HepG2 (cell line): Measurements from ENCODE around the gene COL2A1. TPM values are rescaled to one million over a fixed set of nuclear protein-coding genes. Genes with fewer than 3 reads are reported as not detected.

ENCODE experiments used
- ATAC-seq: fragments of 200-7000 bp; cut with Tn5 transposase; 3 replicates; pipeline ENCODE4 v1.9.1; 2020; ENCODE audit warnings: mild to moderate bottlenecking, moderate library complexity
- BruUV-seq: library from RNA; stranded (reverse); fragments of 400-500 nt; replicated peaks from 2 replicates; lab custom pipeline; 2021; lab: Mats Ljungman, UMichigan
- CTCF ChIA-PET: fragments of 300-600 bp; formaldehyde crosslinking; extraction: SDS; loops from one replicate; lab custom pipeline; 2021; ENCODE audit warnings: low total read pairs, inconsistent platforms, low intra/inter-chr PET ratio; lab: Yijun Ruan, JAX
- POLR2A ChIA-PET: fragments of 350-600 bp; sonication (Branson Sonifier 250); formaldehyde crosslinking; loops from one replicate; lab custom pipeline; 2020; ENCODE audit warnings: antibody characterized with exemption, inconsistent platforms; lab: Yijun Ruan, JAX
- DNase-seq: peaks from one replicate; pipeline ENCODE4 v3.0.0-alpha.2; 2015; ENCODE audit warnings: low spot score
- FAIRE-seq: peaks from 3 replicates; lab custom pipeline; 2011; peaks lifted over from hg19 to GRCh38; lab: Jason Lieb, UNC
- H2AFZ ChIP-seq: one replicate; pipeline ENCODE4 v1.6.1; 2011; ENCODE audit warnings: low read length, inconsistent platforms
- H3K27ac ChIP-seq: fragments of 300-600 bp; 3 replicates; pipeline ENCODE4 v1.8.0; 2011; ENCODE audit warnings: mixed run types, mild to moderate bottlenecking, mixed read lengths, low read length, inconsistent platforms; ENCODE audit not compliant: insufficient read depth; ENCODE audit errors: extremely low read length
- H3K27me3 ChIP-seq, 2 experiments: fragments of 200-600 bp in 1 of 2; 2 replicates in 1 of 2; 3 replicates in 1 of 2; pipeline versions ENCODE4 v1.6.0 to v1.8.0; 2011; ENCODE audit warnings: low read length in 2 of 2, mild to moderate bottlenecking in 2 of 2, moderate library complexity in 2 of 2, inconsistent platforms in 1 of 2; ENCODE audit not compliant: insufficient read depth in 2 of 2, control insufficient read depth in 1 of 2
- H3K36me3 ChIP-seq, 2 experiments: fragments of 200-600 bp in 1 of 2; replicated peaks in 1 of 2; 2 replicates in 1 of 2; 3 replicates in 1 of 2; pipeline versions ENCODE4 v1.5.1 to v1.8.0; 2011; ENCODE audit warnings: low read length in 2 of 2, inconsistent platforms in 1 of 2; ENCODE audit not compliant: insufficient read depth in 2 of 2, control insufficient read depth in 1 of 2
- H3K4me1 ChIP-seq: 2 replicates; pipeline ENCODE4 v1.5.1; 2012; ENCODE audit warnings: low read length, inconsistent platforms; ENCODE audit not compliant: insufficient read depth
- H3K4me2 ChIP-seq: 2 replicates; pipeline ENCODE4 v1.6.0; 2011; ENCODE audit warnings: low read depth, low read length, inconsistent platforms
- H3K4me3 ChIP-seq, 3 experiments: fragments of 200-600 bp in 1 of 3; sonication (generic), shearing (Covaris generic) in 1 of 3; replicated peaks in 1 of 3; 2 replicates each; pipeline ENCODE4 v1.5.1; 2011 to 2016; ENCODE audit warnings: low read length in 3 of 3, inconsistent platforms in 2 of 3, low read depth in 2 of 3, mild to moderate bottlenecking in 2 of 3, control low read depth in 1 of 3, mixed read lengths in 1 of 3; ENCODE audit not compliant: insufficient read depth in 1 of 3
- H3K79me2 ChIP-seq: one replicate; pipeline ENCODE4 v1.6.1; 2011; ENCODE audit warnings: low read length, inconsistent platforms; ENCODE audit not compliant: insufficient read depth
- H3K9ac ChIP-seq: 2 replicates; pipeline ENCODE4 v1.6.0; 2011; ENCODE audit warnings: mild to moderate bottlenecking, low read depth, low read length, inconsistent platforms; ENCODE audit not compliant: insufficient read depth
- H3K9me3 ChIP-seq: 2 replicates; pipeline ENCODE4 v1.5.1; 2012; ENCODE audit warnings: mild to moderate bottlenecking, low read length
- H4K20me1 ChIP-seq: 2 replicates; pipeline ENCODE4 v1.6.0; 2011; ENCODE audit warnings: inconsistent platforms, mild to moderate bottlenecking, low read length, moderate library complexity; ENCODE audit not compliant: insufficient read depth
- DRAP1 ChIP-seq: IDR thresholded peaks from 2 replicates; pipeline ENCODE4 v1.6.1; 2016; ENCODE audit warnings: missing genetic modification reagents, missing compliant biosample characterization
- ELK4 ChIP-seq: sonication (generic); formaldehyde crosslinking; IDR thresholded peaks from 2 replicates; pipeline ENCODE4 v1.9.0; 2021; ENCODE audit warnings: missing genetic modification reagents, borderline replicate concordance
- IRF2 ChIP-seq: IDR thresholded peaks from 2 replicates; pipeline ENCODE4 v1.6.1; 2018; ENCODE audit warnings: missing genetic modification reagents, missing compliant biosample characterization
- ZMYM3 ChIP-seq: sonication (generic); formaldehyde crosslinking; IDR thresholded peaks from 2 replicates; pipeline ENCODE4 v1.5.1; 2020; ENCODE audit warnings: mild to moderate bottlenecking, missing genetic modification reagents
- ZNF20 ChIP-seq: sonication (generic); formaldehyde crosslinking; IDR thresholded peaks from 2 replicates; pipeline ENCODE4 v1.4.0; 2020; ENCODE audit warnings: mild to moderate bottlenecking, moderate library complexity, missing genetic modification reagents
- ZNF383 ChIP-seq: sonication (generic); formaldehyde crosslinking; IDR thresholded peaks from 2 replicates; pipeline ENCODE4 v1.4.0; 2020; ENCODE audit warnings: missing genetic modification reagents, mild to moderate bottlenecking, borderline replicate concordance
- ZNF552 ChIP-seq: sonication (generic); formaldehyde crosslinking; IDR thresholded peaks from 2 replicates; pipeline ENCODE4 v1.9.0; 2022; ENCODE audit warnings: missing genetic modification reagents, mild to moderate bottlenecking, borderline replicate concordance
- WGBS: methylation state at CpG from one replicate; pipeline ENCODE4 v1.1.6; 2017; ENCODE audit warnings: low lambda C conversion rate; 5-methylcytosine and 5-hydroxymethylcytosine counted together
- in situ Hi-C: cut with HindIII; loops from 2 replicates; pipeline ENCODE4 v1.10.0; 2017; ENCODE audit warnings: low pct_unique_long_range_greater_than_20kb; ENCODE audit not compliant: extremely low pct_ligation_motif_present
- intact Hi-C: fragments of 100-400 bp; cut with micrococcal nuclease; formaldehyde crosslinking; loops from one replicate; pipeline ENCODE4 v1.10.0; 2022; ENCODE audit not compliant: unreplicated experiment
- polyA plus RNA-seq, 8 experiments: library from polyadenylated mRNA; depleted of rRNA in 3 of 8; stranded (reverse) in 7 of 8; unstranded in 1 of 8; fragments of >200 nt; fragmentation: Illumina TruSeq in 4 of 8; extraction: Trizol in 4 of 8; gene quantifications; 2 replicates each; pipeline versions ENCODE4 v1.2.1 to v1.2.3, GENCODE V29; 2011 to 2016; ENCODE audit warnings: low read depth in 4 of 8, missing spikeins in 1 of 8, mixed read lengths in 1 of 8; ENCODE audit not compliant: insufficient read depth in 1 of 8
- total RNA-seq, 5 experiments: library from RNA; depleted of rRNA; stranded (reverse); fragments of >200 nt; fragmentation: Illumina TruSeq; extraction: Trizol; gene quantifications; 2 replicates each; pipeline ENCODE4 v1.2.3, GENCODE V29; 2016; ENCODE audit warnings: low read depth in 1 of 5
- TF ChIP-seq, protein P1 (sequence below): sonication (generic); formaldehyde crosslinking; IDR thresholded peaks from 2 replicates; pipeline ENCODE4 v1.5.0; 2020; ENCODE audit warnings: mild to moderate bottlenecking, missing genetic modification reagents
- TF ChIP-seq, protein P2 (sequence below): IDR thresholded peaks from 2 replicates; pipeline ENCODE4 v1.4.0; 2020; ENCODE audit warnings: mild to moderate bottlenecking, missing genetic modification reagents
- TF ChIP-seq, protein P3 (sequence below): fragments of 450-650 bp; IDR thresholded peaks from 2 replicates; pipeline ENCODE4 v1.6.1; 2017

The COL2A1 gene
- total and polyA plus RNA-seq, 2 of the 13 experiments (the other 11 are each of a cell fraction or from before 2014, with no cell fraction given): 7.4 to 38.3 TPM

DNA sequence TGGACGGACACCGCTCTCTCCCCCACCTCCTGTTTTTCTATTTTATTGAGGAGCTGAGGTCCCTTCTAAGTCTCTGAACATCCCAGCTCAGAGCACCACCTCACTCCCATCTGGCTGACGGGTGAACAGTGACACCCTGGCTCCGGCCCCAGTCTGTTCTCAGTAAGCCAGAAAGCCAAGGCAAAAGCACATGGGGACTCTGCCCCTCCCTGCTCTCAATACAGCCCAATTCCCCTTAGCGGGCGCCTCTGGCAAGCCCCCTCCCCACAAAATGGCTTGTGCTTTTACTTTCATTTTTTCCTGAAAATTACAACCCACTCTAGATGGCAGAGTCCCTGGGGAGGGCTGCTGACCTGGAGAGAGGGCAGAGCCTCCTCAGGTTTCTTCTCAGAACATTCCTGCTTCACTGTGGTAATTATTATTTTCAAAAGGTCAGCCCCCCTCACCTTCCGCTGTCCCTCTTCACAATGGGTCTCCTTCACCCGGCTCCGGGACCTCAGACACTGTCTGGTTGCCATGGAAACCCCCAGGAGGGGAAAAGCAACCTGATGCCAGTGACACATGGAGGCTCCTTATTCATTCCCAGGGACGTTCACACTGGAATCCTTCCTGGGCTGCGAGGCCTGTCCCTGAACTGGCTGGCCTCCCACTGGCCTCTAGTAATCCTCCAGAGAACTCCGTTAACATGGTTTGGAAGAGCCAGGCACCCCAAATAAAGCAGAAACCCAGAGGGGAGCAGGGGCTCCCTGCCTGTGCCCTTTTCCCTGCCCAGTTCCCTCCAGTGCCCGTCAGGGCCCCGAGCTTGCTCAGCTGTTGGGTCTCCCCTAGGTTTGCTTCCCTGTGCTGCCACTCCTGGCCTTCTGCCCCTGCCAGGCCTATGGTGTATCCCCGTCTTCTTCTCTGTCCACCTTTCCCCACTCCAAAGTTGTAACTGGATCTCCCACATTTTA lies 15.9 kb downstream of the COL2A1 start:
- ATAC-seq (no peak), DNase-seq (no peak), FAIRE-seq (no peak)
- H2AFZ ChIP-seq: no peak overlapping the region
- intact Hi-C loops (no loop called here), in situ Hi-C loops (no loop called here)
- no peak overlapping the region for H3K4me3 ChIP-seq
- H3K27ac ChIP-seq: no peak overlapping the region
- 64% methylated on average over 15 of the region's 15 CpGs for whole genome bisulfite sequencing
- CTCF ChIA-PET: no interaction called here
- no peaks in the 10 kb centered on the region for H4K20me1 ChIP-seq
- H3K27me3 ChIP-seq: no peaks in the 10 kb centered on the region; a peak in 1 of 5 replicates
- no peaks in the 10 kb centered on the region; a peak in 1 of 5 replicates for H3K36me3 ChIP-seq
- POLR2A ChIA-PET: no interaction called here
- no peaks in the 10 kb centered on the region for H3K4me1 ChIP-seq
- no TSS peak for BruUV-seq
- H3K9me3 ChIP-seq: no peaks in the 10 kb centered on the region
- H3K79me2 ChIP-seq: no peaks in the 10 kb centered on the region
- H3K9ac ChIP-seq: no peak overlapping the region
- no peak overlapping the region for H3K4me2 ChIP-seq
- TF ChIP-seq ZNF20 (no peak), ZNF383 (CRISPR knock-in tag) (no peak), ELK4 (CRISPR knock-in tag) (no peak), ZNF552 (CRISPR knock-in tag) (no peak), ZMYM3 (no peak), DRAP1 (no peak), IRF2 (no peak)
- TF ChIP-seq, protein P1, sequence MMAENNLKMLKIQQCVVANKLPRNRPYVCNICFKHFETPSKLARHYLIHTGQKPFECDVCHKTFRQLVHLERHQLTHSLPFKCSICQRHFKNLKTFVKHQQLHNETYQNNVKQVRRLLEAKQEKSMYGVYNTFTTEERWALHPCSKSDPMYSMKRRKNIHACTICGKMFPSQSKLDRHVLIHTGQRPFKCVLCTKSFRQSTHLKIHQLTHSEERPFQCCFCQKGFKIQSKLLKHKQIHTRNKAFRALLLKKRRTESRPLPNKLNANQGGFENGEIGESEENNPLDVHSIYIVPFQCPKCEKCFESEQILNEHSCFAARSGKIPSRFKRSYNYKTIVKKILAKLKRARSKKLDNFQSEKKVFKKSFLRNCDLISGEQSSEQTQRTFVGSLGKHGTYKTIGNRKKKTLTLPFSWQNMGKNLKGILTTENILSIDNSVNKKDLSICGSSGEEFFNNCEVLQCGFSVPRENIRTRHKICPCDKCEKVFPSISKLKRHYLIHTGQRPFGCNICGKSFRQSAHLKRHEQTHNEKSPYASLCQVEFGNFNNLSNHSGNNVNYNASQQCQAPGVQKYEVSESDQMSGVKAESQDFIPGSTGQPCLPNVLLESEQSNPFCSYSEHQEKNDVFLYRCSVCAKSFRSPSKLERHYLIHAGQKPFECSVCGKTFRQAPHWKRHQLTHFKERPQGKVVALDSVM (CRISPR knock-in tag): no peak
- TF ChIP-seq, protein P2, sequence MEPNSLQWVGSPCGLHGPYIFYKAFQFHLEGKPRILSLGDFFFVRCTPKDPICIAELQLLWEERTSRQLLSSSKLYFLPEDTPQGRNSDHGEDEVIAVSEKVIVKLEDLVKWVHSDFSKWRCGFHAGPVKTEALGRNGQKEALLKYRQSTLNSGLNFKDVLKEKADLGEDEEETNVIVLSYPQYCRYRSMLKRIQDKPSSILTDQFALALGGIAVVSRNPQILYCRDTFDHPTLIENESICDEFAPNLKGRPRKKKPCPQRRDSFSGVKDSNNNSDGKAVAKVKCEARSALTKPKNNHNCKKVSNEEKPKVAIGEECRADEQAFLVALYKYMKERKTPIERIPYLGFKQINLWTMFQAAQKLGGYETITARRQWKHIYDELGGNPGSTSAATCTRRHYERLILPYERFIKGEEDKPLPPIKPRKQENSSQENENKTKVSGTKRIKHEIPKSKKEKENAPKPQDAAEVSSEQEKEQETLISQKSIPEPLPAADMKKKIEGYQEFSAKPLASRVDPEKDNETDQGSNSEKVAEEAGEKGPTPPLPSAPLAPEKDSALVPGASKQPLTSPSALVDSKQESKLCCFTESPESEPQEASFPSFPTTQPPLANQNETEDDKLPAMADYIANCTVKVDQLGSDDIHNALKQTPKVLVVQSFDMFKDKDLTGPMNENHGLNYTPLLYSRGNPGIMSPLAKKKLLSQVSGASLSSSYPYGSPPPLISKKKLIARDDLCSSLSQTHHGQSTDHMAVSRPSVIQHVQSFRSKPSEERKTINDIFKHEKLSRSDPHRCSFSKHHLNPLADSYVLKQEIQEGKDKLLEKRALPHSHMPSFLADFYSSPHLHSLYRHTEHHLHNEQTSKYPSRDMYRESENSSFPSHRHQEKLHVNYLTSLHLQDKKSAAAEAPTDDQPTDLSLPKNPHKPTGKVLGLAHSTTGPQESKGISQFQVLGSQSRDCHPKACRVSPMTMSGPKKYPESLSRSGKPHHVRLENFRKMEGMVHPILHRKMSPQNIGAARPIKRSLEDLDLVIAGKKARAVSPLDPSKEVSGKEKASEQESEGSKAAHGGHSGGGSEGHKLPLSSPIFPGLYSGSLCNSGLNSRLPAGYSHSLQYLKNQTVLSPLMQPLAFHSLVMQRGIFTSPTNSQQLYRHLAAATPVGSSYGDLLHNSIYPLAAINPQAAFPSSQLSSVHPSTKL: no peak
- TF ChIP-seq, protein P3, sequence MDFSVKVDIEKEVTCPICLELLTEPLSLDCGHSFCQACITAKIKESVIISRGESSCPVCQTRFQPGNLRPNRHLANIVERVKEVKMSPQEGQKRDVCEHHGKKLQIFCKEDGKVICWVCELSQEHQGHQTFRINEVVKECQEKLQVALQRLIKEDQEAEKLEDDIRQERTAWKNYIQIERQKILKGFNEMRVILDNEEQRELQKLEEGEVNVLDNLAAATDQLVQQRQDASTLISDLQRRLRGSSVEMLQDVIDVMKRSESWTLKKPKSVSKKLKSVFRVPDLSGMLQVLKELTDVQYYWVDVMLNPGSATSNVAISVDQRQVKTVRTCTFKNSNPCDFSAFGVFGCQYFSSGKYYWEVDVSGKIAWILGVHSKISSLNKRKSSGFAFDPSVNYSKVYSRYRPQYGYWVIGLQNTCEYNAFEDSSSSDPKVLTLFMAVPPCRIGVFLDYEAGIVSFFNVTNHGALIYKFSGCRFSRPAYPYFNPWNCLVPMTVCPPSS: no peak
